Measurements from ENCODE around the gene NUBPL. TPM values are rescaled to one million over a fixed set of nuclear protein-coding genes. Genes with fewer than 3 reads are reported as not detected.

Gene NUBPL
- total RNA-seq, 1 experiment from 2014 or later, result 5.7 TPM

DNA sequence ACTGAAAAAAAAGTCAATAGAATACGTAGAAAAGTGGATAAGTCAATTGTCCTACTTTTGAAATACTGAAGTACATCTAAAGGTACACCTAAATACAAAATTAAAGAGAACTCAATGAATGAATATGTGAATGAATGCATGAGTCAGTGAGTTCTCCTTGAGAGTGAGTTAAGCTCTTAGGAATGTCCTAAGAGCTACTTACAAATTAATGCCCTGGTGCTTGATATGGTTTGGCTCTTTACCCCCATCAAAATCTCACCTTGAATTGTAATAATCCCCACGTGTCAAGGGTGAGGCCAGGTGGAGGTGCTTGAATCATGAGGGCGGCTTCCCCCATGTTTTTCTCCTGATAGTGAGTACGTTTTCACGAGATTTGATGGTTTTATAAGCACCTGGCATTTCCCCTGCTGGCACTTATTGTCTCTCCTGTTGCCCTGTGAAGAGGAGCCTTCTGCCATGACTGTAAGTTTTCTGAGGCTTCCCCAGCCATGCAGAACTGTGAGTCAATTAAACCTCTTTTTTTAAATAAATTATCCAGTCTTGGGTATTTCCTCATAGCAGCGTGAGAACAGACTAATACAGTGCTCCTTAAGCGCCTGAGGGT, 323.7 kb downstream of the NUBPL start:
- ATAC-seq, result no peak
- POLR2A ChIA-PET, result no interaction called here
- Histone ChIP-seq H3K9me3 (ENCODE audit: control insufficient read depth, insufficient read depth, low read depth, low read length) (no peaks in the 10 kb centered on the region), H3K27ac (ENCODE audit: low read length) (no peak overlapping the region), H3K4me1 (ENCODE audit: control insufficient read depth, insufficient read depth, low read length) (no peaks in the 10 kb centered on the region), H3K27me3 (ENCODE audit: control insufficient read depth, insufficient read depth, low read length) (no peaks in the 10 kb centered on the region), H3K4me3 (ENCODE audit: low read depth in 2 of 2, low read length in 2 of 2) (no peak overlapping the region), H3K36me3 (ENCODE audit: control insufficient read depth, insufficient read depth, low read length) (no peaks in the 10 kb centered on the region)
- no TSS peak for BruUV-seq (replicated peaks)
- intact Hi-C loops (cut with micrococcal nuclease; ENCODE audit: unreplicated experiment) (no loop called here), in situ Hi-C loops (cut with HindIII; ENCODE audit: low pct_unique_long_range_greater_than_20kb, low sequenced_read_pairs) (no loop called here)
- CTCF ChIA-PET, result no interaction called here
- TF ChIP-seq, protein P1, sequence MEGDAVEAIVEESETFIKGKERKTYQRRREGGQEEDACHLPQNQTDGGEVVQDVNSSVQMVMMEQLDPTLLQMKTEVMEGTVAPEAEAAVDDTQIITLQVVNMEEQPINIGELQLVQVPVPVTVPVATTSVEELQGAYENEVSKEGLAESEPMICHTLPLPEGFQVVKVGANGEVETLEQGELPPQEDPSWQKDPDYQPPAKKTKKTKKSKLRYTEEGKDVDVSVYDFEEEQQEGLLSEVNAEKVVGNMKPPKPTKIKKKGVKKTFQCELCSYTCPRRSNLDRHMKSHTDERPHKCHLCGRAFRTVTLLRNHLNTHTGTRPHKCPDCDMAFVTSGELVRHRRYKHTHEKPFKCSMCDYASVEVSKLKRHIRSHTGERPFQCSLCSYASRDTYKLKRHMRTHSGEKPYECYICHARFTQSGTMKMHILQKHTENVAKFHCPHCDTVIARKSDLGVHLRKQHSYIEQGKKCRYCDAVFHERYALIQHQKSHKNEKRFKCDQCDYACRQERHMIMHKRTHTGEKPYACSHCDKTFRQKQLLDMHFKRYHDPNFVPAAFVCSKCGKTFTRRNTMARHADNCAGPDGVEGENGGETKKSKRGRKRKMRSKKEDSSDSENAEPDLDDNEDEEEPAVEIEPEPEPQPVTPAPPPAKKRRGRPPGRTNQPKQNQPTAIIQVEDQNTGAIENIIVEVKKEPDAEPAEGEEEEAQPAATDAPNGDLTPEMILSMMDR (IDR thresholded peaks at IDR 0.05), result no peak
- TF ChIP-seq SIN3A (IDR thresholded peaks at IDR 0.05; ENCODE audit: borderline replicate concordance, insufficient read depth, low read depth, low read length) (no peak), POLR2AphosphoS5 (IDR thresholded peaks at IDR 0.05; ENCODE audit: low read depth, low read length) (no peak), TCF7L2 (IDR thresholded peaks at IDR 0.05; ENCODE audit: low read depth, low read length) (no peak)
- TF ChIP-seq, protein P2, sequence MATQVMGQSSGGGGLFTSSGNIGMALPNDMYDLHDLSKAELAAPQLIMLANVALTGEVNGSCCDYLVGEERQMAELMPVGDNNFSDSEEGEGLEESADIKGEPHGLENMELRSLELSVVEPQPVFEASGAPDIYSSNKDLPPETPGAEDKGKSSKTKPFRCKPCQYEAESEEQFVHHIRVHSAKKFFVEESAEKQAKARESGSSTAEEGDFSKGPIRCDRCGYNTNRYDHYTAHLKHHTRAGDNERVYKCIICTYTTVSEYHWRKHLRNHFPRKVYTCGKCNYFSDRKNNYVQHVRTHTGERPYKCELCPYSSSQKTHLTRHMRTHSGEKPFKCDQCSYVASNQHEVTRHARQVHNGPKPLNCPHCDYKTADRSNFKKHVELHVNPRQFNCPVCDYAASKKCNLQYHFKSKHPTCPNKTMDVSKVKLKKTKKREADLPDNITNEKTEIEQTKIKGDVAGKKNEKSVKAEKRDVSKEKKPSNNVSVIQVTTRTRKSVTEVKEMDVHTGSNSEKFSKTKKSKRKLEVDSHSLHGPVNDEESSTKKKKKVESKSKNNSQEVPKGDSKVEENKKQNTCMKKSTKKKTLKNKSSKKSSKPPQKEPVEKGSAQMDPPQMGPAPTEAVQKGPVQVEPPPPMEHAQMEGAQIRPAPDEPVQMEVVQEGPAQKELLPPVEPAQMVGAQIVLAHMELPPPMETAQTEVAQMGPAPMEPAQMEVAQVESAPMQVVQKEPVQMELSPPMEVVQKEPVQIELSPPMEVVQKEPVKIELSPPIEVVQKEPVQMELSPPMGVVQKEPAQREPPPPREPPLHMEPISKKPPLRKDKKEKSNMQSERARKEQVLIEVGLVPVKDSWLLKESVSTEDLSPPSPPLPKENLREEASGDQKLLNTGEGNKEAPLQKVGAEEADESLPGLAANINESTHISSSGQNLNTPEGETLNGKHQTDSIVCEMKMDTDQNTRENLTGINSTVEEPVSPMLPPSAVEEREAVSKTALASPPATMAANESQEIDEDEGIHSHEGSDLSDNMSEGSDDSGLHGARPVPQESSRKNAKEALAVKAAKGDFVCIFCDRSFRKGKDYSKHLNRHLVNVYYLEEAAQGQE (IDR thresholded peaks at IDR 0.05; ENCODE audit: insufficient read depth in 1 of 2, low read depth in 2 of 2, low read length in 1 of 2), result no peak
- DNase-seq (ENCODE audit: low read depth, low spot score), result no peak

DNA sequence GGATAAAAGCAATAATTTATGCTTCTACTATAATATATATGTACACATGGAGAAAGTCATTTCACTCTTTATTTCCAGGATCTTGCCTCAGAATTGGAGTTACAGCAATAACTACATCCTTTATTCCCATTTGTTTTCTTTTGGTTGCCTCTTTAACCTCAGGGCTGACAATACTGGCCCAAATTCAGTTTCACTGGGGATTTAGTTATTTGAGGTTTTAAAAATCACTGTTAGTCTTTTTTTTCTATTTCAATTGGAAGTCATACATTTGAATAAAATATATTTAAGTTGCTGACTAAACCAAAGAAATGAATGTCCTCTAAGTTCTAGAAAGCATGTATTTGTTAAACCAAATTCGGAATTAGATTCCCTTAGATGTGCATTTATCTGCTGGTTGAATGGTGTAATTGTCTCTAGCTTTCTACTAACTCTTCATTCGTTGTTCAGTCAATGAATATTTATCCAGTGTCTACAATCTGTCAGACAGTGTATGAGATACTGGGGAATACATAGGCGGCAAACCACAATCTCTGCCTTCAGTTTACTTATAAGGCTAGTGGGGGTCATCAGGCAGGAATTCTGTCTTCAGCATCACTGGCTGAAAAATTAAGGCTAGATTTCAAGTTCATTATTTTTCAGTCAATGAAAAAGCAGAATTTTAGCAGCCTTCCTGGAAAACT, 325.1 kb downstream of the NUBPL start:
- no peak for DNase-seq (ENCODE audit: low read depth, low spot score)
- in situ Hi-C loops (cut with HindIII; ENCODE audit: low pct_unique_long_range_greater_than_20kb, low sequenced_read_pairs), result no loop called here
- Histone ChIP-seq H3K27me3 (ENCODE audit: control insufficient read depth, insufficient read depth, low read length) (no peaks in the 10 kb centered on the region), H3K27ac (ENCODE audit: low read length) (no peak overlapping the region), H3K4me1 (ENCODE audit: control insufficient read depth, insufficient read depth, low read length) (no peaks in the 10 kb centered on the region), H3K4me3 (ENCODE audit: low read depth in 2 of 2, low read length in 2 of 2) (no peak overlapping the region), H3K36me3 (ENCODE audit: control insufficient read depth, insufficient read depth, low read length) (no peaks in the 10 kb centered on the region), H3K9me3 (ENCODE audit: control insufficient read depth, insufficient read depth, low read depth, low read length) (no peaks in the 10 kb centered on the region)
- ChIA-PET POLR2A (no interaction called here), CTCF (no interaction called here)
- TF ChIP-seq, protein P2 (IDR thresholded peaks at IDR 0.05; ENCODE audit: insufficient read depth in 1 of 2, low read depth in 2 of 2, low read length in 1 of 2), result no peak
- TF ChIP-seq POLR2AphosphoS5 (IDR thresholded peaks at IDR 0.05; ENCODE audit: low read depth, low read length), result no peak
- TF ChIP-seq TCF7L2 (IDR thresholded peaks at IDR 0.05; ENCODE audit: low read depth, low read length), result no peak
- TF ChIP-seq SIN3A (IDR thresholded peaks at IDR 0.05; ENCODE audit: borderline replicate concordance, insufficient read depth, low read depth, low read length), result no peak
- TF ChIP-seq, protein P1 (IDR thresholded peaks at IDR 0.05), result no peak
- BruUV-seq (replicated peaks), result no TSS peak
- intact Hi-C loops (cut with micrococcal nuclease; ENCODE audit: unreplicated experiment), result no loop called here
- no peak for ATAC-seq
